ENCODE measurements around the gene ACCSL.
A peak's percentile ranks its signal among the peaks of the same experiment; 100 is the strongest.

Gene ACCSL

GRCh38 chr11:44033411-44033850 lies 14.3 kb upstream of the ACCSL start:
- in situ Hi-C loops (cut with HindIII; ENCODE audit: low sequenced_read_pairs) = no loop called here
- DNase-seq (ENCODE audit: low read depth) = no peak
- H3K4me3 ChIP-seq (ENCODE audit: low read depth, low read length) = no peak overlapping the region
- TF ChIP-seq CTCF (IDR thresholded peaks at IDR 0.05; ENCODE audit: low read depth, low read length, missing control alignments) = no peak

GRCh38 chr11:44033856-44034255 lies 13.9 kb upstream of the ACCSL start:
- in situ Hi-C loops (cut with HindIII; ENCODE audit: low sequenced_read_pairs) = no loop called here
- DNase-seq (ENCODE audit: low read depth) = no peak
- no peak for TF ChIP-seq CTCF (IDR thresholded peaks at IDR 0.05; ENCODE audit: low read depth, low read length, missing control alignments)
- H3K4me3 ChIP-seq (ENCODE audit: low read depth, low read length) = no peak overlapping the region

- DNase-seq (ENCODE audit: low read depth) = no peak
- TF ChIP-seq CTCF (IDR thresholded peaks at IDR 0.05; ENCODE audit: low read depth, low read length, missing control alignments) = no peak
- no peak overlapping the region for H3K4me3 ChIP-seq (ENCODE audit: low read depth, low read length)
- in situ Hi-C loops (cut with HindIII; ENCODE audit: low sequenced_read_pairs) = no loop called here
These were observed 13.1 kb upstream of the ACCSL start for GRCh38 chr11:44034639-44035038.

GRCh38 chr11:44036811-44037657 lies 10.7 kb upstream of the ACCSL start:
- in situ Hi-C loops (cut with HindIII; ENCODE audit: low sequenced_read_pairs) = no loop called here
- DNase-seq (ENCODE audit: low read depth) = peak; percentile 71
- TF ChIP-seq CTCF (IDR thresholded peaks at IDR 0.05; ENCODE audit: low read depth, low read length, missing control alignments) = peak; percentile 91
- H3K4me3 ChIP-seq (ENCODE audit: low read depth, low read length) = no peak overlapping the region

GRCh38 chr11:44037658-44037998 lies 10.2 kb upstream of the ACCSL start:
- TF ChIP-seq CTCF (IDR thresholded peaks at IDR 0.05; ENCODE audit: low read depth, low read length, missing control alignments) = no peak
- in situ Hi-C loops (cut with HindIII; ENCODE audit: low sequenced_read_pairs) = no loop called here
- no peak overlapping the region for H3K4me3 ChIP-seq (ENCODE audit: low read depth, low read length)
- DNase-seq (ENCODE audit: low read depth) = no peak

GRCh38 chr11:44043157-44043556 lies 4.6 kb upstream of the ACCSL start:
- no peak for TF ChIP-seq CTCF (IDR thresholded peaks at IDR 0.05; ENCODE audit: low read depth, low read length, missing control alignments)
- no peak overlapping the region for H3K4me3 ChIP-seq (ENCODE audit: low read depth, low read length)
- in situ Hi-C loops (cut with HindIII; ENCODE audit: low sequenced_read_pairs) = loop anchor here (5.0 kb wide), 1 partner anchor 136 kb away; no protein-coding TSS in a partner anchor

More at GRCh38 chr11:44043157-44043556, 4.6 kb upstream of the ACCSL start:
- no peak for DNase-seq (ENCODE audit: low read depth)
